Brain pericyte (primary cell): Measurements from ENCODE around the gene PIM3.

Experiments
- DNase-seq: peaks from one replicate; pipeline ENCODE4 v3.0.0-alpha.2; 2012; ENCODE audit warnings: low read depth, low spot score

The PIM3 gene

DNA sequence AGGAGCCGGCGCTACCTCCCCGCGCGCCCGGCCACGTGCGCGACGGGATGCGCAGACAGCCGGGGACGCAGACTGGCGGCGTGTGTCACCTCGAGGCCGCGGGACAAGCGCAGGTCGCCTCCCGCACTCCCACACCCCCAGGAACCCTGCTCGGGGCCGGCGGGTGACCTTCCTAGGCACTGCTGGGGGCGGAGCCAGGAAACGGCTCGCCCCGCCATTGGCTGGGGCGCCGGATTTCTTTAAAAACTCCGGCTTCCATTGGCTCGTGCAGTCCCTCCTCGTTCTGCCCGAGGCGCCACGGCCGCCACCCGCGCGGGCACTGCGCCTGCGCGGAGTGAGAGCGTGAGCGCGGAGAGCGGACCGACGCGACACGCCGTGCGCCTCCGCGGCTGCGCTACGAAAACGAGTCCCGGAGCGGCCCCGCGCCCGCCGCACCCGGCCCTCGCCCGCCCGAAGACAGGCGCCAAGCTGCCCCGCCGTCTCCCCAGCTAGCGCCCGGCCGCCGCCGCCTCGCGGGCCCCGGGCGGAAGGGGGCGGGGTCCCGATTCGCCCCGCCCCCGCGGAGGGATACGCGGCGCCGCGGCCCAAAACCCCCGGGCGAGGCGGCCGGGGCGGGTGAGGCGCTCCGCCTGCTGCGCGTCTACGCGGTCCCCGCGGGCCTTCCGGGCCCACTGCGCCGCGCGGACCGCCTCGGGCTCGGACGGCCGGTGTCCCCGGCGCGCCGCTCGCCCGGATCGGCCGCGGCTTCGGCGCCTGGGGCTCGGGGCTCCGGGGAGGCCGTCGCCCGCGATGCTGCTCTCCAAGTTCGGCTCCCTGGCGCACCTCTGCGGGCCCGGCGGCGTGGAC lies at the start of gene PIM3:
Gene PIM3 (plus strand): TSS at position 614 of the 846 bp plus-strand sequence. CDS start 176 bp downstream, at position 790.
- DNase-seq = peak; percentile 79

DNA sequence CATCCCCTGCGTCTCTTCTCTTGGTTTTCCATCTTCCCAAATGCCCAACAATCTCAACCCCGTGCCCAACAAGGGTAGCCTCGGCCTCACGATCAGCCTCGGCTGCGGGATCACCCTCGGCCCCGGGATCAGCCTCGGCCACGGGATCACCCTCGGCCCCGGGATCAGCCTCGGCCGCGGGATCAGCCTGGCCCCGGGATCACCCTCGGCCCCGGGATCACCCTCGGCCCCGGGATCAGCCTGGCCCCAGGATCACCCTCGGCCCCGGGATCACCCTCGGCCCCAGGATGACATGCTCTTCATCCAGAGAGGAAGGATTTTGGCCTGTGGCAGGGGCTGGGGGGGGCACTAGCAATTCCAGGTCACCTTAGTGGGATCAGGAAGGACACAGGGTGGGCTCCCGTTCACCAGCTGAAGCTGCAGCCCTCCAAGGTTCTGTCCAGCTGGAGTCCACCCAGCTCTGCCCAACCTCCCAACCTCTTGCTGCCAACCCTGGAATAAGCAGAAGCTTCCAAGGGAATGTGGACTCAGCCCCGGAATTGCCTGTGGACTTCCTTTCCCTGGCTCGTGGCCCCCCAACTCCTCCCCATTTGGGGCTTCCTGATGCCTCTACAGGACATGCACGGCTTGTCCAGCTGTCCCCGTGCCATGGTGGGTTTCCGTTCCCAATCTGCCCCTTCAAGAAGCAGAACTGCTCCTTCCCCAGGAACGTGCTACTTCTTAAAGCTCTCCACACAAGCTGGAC lies 48.5 kb upstream of the PIM3 start:
- no peak for DNase-seq

DNA sequence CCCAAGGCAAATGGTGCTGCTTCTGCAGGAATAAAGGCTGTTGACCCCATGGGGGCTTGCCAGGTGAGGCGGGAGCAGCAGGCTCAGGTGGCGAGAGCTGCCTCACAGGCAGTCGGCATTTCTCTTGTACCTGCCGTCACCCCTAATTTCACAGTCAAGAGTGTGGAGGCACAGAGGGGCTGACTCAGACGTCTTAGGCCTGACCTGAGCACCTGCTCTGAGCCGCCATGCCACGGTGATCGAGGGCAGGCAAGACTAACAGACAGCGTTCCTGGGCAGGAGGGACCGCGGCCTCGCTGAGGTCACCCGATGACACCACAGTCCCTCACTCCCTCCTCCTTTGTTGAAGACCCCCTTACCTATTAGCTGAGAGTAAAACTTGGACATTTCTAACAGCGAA lies 47.5 kb upstream of the PIM3 start:
- no peak for DNase-seq

DNA sequence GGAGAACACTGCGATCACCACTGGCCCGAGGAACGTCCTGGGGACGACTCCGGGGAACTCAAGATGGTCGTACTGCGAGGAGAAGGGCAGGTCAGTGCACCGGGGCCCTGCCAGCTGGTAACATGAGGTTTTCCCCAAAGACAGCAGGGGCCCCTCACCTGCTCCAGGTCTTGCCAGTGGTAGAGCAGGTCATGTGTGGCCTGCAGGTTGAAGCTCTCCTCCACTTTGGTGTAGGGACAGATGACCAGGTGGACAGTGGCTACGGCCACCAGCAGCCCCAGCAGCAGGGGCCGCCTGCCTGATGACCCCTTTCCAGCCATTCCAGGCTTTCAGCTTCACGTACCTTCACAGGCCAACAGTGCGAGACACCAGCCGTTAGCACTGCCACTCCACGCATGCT lies 47.1 kb upstream of the PIM3 start:
- DNase-seq = no peak

DNA sequence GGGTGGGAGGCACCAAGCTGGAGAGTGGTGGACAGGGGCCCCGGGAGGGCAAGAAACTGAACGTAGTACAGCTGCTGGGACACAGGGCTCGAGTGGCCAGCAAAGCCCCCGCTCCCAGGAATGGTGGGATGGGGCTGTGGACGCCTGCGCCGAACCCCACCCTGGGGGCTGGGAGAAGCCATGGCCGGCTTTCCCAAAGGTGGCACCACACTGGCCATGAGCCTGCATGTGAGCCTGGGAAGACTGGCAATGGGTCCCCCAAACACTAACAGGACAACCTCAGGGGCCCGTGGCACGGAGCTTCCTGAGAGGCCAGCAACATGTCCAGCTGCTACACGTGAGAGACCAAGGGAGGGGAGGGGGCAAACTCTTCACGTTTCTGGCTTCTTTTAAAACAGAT lies 46.3 kb upstream of the PIM3 start:
- no peak for DNase-seq

DNA sequence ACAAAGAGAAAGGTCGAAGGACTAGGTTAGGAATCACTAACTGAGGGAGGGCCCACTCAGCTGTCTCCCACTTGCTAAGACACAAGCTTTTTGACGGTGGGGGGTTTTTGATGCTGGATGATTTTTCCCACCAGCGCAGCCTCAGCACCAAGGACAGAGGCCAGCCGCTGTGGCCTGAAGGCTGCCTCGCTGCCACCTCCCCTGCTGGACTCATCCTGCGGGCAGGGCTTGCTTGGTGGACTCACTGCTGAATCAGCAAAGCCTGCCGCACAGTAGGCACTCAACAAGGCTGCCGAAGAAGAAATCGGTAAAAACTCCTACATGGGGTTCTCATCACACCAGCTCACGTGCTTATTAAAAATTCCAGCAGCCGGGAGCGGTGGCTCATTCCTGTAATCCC lies 45.0 kb upstream of the PIM3 start:
- no peak for DNase-seq

DNA sequence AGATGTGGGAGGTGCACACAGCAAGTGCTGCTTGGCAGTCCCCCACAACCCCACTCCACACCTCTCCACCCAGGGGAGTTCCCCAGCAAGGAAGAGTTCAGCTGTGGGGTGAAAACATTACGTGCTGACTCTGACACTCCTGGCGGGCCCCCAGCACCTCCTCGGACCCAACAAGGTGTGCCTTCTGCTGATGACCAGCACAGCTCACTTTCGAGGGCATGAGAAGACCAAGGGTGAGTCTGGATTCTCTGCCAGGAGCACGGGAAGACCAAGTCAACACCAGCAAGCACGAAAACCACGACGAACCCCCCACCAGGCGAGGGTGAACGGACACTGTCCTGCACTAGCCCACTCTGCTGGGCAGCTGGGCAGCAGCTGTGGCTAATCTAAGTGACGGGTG lies 43.7 kb upstream of the PIM3 start:
- no peak for DNase-seq

DNA sequence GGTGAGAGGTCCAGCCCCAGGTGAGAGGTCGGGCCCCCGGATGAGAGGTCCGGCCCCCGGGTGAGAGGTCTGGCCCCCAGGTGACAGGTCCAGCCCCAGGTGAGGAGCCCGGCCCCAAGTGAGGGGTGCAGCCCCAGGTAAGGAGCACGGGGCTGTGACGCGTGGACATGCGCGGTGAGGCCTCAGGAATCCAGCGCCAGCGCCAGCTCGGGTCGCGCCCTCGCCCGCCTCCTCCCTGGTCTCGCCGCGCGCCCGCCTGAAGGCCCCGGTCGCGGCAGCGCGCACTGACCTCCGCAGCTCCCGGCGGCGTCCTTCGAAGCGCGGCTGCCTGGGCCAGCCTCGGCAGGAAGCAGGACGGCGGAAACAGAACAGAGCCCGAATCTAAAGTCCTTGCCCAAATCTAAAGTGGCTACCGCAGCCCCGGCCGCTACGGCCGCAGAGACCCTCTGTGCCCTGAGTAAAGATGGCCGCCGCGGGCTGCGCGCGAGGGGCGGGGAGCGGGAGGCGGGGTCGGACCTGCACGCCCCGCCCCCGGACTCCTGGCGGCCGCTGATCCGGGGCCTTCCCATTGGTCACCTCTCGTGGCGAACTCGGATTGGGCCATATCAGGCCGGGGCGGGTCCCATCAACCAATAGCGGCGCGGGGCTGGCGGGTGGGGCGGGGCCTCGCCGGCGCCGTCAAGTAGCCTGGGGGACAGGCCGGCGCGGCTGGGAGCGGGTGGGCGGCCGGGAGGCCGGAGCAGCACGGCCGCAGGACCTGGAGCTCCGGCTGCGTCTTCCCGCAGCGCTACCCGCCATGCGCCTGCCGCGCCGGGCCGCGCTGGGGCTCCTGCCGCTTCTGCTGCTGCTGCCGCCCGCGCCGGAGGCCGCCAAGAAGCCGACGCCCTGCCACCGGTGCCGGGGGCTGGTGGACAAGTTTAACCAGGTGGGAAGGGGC lies 42.3 kb upstream of the PIM3 start, which contains the start of the genes ALG12 and CRELD2:
Gene ALG12 (minus strand): TSS at position 465 of the 937 bp plus-strand sequence. CDS start 4,673 bp downstream, outside the sequence.
Gene CRELD2 (plus strand): TSS at position 661 of the 937 bp plus-strand sequence. CDS start 136 bp downstream, at position 797.
- peak; percentile 90 for DNase-seq

DNA sequence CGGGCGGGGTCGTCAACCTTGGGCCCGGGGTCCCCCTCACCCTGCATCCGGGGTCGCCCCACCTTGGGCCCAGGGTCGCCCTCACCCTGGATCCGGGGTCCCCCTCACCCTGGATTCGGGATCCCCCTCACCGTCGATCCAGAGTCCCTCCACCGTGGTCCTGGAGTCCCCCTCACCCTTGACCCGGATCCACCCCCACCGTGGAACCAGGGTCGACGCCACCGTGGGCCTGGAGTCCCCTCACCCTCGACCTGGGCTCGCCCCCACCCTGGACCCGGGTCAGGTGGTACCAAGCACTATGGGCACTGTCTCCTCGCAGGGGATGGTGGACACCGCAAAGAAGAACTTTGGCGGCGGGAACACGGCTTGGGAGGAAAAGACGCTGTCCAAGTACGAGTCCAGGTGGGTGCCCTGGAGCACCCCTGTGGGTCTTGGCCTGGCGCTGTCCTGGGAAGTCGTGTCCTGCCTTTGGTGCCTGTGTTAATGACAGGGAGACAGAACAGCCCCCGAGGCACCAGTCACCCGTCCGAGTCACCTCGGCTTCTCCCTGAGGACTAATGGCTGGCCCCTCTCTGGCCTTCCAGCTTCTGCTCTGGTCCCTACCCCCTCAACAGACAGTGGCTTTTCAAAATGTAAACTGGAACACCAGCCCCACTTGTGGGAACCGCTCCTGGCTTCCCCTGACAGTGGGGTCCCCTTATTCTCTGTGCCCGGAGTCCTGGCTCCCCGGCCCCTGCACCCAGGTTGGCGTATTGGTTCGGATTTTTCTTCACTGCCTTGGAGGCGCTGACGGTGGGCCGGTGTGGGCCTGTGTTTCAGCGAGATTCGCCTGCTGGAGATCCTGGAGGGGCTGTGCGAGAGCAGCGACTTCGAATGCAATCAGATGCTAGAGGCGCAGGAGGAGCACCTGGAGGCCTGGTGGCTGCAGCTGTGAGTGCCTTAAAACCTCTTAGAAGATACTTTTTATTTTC lies 41.4 kb upstream of the PIM3 start:
- no peak for DNase-seq

DNA sequence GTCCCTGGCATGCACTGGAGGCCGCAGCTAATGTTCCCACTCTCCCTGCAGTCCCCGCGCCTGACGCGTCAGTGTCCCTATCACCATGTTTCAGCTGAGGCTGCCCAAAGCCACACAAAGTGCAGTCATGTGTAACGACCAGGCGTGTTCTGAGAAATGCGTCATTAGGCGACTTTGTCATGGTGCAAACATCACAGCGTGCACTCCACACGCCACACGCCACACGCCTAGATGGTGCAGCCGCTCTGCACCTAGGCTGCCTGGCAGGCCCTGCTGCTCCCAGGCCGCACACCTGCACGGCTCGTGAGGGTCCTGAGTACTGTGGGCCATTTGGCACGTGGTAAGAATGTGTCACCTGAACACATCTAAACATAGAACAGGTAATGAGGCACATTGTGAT lies 39.7 kb upstream of the PIM3 start:
- DNase-seq = no peak

DNA sequence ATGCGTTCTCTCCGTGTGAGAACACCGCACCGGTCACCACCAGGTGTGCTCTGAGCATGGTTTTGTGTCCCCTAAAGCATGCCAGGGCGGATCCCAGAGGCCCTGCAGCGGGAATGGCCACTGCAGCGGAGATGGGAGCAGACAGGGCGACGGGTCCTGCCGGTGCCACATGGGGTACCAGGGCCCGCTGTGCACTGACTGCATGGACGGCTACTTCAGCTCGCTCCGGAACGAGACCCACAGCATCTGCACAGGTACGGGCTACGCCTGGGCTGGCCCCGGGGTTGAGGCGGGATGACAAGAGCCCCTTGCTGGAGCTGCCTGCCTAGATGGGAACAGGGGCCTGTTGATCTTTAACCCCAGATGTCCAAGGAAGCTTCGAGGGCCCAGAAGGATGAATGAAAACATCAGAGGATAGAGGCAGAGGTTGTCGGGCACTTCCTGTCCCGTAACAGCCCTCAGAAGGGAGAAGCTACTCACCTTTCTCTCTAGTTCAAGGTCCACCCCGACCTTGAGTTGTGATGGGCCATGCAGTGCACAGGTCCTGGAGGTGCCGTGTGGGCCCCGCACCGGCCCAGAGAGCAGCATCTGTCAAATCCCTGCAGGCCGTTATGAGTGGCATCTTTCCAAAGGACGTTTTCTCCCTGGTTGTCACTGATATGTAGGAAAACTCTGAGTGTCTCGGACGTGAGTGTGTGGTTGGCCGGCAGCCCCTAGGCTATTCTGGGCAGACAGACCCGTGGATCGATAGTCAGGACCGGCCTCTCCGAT lies 38.9 kb upstream of the PIM3 start:
- no peak for DNase-seq

DNA sequence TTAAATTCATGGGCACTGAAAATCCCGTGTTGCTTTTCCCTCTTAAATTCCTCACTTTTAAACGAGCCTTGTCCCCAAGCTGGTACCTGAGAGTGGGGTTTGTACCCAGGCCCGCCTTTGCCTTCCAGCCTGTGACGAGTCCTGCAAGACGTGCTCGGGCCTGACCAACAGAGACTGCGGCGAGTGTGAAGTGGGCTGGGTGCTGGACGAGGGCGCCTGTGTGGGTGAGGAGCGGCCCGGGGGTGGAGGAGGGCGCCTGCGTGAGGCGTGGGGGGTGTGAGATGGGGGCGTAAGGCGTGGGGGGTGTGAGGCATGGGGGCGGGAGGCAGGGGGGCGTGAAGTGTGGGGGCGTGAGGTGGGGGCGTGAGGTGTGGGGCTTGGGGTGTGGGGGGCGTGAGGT lies 38.1 kb upstream of the PIM3 start:
- DNase-seq = no peak

DNA sequence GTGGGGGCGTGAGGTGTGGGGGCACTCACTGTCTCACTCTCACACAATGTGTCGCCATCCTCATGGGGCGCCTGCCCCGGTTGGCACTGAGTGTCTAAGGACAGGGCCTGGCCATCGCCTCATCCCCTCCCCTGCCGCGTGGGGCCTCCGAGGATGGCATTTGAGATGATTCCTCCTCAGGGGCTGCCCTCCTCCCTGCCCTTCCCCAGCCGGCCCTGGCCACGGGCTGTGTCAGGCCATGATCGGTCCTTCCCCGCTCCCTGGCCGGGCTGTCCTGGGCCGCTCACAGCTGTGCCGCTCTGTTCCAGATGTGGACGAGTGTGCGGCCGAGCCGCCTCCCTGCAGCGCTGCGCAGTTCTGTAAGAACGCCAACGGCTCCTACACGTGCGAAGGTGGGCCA lies 37.6 kb upstream of the PIM3 start:
- DNase-seq = no peak

DNA sequence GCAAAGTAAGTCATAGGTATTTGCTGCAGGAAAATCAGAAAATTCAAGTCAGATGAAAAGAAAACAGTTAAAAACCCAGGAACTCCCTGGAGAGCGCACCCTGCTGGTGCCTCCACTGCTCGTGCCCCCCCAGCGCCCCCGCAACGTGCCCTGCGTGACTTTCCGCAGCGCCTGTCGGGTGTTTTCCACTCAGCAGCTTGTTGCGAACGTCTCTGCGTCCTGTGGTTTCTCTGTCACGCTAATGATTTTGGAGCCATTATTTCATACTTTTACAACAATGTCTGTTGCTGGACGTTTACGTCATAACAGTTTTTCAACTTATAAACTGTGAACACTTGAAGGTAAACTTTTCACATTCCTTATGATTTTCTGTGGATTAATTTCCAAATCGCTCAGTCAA lies 37.1 kb upstream of the PIM3 start:
- DNase-seq = no peak

DNA sequence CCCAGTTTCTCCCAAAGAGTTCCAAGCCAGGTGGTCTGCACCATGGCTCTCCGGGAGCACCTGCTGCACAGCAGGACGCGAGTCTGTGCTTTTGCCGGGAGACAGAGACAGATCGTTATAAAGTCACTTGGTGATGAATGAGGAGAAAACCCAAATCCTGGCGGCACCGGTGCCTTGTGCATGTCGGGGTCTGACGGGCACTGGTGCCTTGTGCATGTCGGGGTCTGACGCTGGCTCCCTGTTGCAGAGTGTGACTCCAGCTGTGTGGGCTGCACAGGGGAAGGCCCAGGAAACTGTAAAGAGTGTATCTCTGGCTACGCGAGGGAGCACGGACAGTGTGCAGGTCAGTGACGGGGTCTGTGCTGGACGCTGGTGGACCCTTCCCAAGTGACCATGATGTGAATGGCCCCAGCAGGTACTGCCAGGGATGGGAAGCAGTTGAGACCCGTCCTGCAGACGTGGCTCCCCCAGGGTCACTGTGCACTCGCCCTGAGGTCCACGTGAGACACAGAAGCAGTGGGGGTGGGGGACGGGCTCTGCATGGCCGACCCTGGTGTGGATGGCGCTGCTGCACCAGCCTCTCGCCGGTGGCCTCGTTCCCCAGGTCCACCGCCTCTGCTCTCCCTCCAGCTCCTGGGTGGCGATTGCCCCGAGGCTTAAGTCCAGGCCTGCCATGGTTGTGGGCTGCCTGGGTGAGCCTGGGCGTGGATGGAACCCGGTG lies 36.3 kb upstream of the PIM3 start:
- DNase-seq = no peak

DNA sequence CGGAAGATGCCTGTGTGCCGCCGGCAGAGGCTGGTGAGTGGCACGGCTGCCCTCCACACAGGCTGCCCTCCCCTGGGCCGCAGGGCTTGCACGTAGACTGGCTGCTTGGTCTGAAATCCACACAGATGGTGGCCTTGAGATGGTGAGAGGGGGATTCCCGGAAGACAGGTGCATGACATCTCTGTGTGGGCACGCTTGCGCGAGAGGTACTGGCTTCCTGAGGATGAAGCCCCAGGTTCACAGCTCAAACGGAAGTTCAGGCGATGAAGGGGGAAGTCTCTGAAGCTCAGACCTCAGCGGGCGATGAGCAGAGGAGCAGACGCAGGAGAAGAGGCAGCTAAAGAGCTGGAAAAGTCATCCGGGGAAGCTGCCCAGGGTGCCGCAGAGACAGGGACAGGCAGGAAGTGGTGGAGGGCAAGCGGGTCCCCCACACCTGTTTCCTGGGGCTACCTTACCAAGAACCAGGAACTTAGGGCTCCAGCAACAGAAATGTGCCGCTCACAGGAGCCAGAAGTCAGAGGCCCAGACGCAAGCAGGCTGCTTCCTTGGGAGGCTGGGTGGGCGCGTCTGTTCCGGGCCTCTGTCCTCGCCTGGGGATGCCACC lies 34.9 kb upstream of the PIM3 start:
- no peak for DNase-seq

DNA sequence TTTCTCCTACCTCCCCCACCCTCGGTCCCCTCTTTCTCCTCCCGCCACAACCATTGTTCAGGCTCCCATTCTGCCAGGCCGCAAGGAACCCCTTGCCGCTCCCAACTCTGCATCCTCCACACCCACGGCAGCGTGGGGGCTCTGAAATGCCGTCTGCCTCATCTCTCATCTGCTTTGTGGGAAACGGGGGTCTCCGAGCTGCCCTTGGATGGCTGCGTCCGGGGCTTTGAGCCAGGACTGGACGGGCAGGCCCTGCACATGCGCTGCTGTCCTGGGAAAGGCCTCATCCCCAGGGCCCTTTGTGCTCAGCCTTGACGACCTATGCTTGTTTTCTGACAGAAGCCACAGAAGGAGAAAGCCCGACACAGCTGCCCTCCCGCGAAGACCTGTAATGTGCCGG lies 33.7 kb upstream of the PIM3 start:
- DNase-seq = no peak

DNA sequence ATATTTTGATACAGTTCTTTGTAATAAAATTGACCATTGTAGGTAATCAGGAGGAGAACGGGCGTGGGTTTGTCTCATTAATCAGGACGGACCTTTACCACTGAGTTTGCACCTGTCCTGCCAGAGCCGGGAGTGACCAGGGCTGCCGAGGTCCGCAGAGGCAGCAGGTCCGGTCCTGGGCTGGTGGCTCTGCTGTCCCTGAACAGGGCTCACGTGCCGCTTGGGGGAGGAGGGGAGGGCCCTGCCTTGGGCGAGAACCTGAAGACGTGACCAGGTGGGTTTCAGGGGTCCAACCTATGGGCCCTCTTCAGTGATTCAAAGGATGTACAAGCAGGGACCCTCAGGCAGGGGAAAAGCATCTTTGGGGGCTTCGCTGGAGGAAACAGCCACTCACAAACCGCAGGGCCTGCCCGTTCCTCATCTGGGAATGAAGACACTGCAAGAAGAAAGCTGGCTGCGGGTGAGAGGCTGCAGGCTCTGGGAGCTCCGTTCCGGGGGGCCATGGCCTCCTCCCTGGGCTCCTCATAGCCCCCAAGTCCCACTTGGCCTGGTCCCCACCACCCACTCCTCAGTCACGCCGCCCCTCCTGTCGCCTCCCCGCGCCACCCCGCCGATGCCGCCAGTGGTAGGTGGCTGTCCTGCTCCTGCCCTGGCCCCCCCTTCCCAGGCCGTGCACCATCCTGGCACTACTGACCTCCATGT lies 32.9 kb upstream of the PIM3 start:
- DNase-seq = no peak
